Smooth muscle cell of trachea (primary cell): ENCODE measurements around the gene FAM78A. TPM values are rescaled to one million over a fixed set of nuclear protein-coding genes. Genes with fewer than 3 reads are reported as not detected.

Experiments used
- total RNA-seq: library from RNA; depleted of rRNA; stranded (reverse); fragments of >200 nt; gene quantifications from 2 replicates; pipeline ENCODE4 v1.2.1, GENCODE V29; 2014

Gene FAM78A
- 0.29 and 0.66 TPM in 2 replicates for total RNA-seq

DNA sequence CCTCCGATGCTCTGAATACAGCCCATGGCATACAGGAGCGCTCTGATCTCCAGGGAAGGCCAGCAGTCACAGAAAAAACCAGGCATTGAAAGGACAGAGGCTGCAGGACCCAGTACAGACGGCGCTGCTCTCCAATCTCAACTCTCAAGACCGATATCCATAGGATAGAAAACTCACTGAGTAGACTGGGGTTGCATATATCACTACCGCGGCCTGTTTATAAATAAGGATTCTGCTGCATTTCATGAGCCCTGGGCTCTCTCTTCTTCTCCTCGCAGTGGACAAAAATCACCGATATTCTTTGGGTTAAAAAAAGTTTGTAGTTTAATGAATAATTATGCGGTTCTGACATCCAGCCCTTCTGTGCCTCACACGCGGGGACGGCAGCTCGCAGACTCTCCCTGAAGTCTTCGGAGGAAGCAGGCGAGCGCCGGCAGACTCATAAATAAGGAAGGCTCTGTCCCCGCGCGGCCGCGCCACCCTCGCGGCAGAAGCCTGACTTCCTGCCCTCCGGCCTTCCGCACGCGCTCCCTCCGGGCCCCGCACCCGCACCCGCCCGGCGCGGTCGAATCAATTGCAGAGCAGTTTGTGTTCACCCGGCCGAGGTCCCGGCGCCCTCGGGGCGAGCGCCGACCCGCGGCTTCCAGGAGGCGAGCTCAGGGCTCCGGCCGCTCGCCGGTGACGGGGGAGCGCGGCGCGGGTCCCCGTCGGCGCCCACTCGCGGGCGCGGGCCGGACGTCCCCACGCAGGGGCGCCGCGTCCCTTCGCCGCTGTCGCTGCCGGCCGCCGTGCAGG lies at the start of gene FAM78A:
FAM78A (minus strand) TSS at position 417 of the 795 bp plus-strand sequence; CDS start at position 86, 331 bp downstream.

DNA sequence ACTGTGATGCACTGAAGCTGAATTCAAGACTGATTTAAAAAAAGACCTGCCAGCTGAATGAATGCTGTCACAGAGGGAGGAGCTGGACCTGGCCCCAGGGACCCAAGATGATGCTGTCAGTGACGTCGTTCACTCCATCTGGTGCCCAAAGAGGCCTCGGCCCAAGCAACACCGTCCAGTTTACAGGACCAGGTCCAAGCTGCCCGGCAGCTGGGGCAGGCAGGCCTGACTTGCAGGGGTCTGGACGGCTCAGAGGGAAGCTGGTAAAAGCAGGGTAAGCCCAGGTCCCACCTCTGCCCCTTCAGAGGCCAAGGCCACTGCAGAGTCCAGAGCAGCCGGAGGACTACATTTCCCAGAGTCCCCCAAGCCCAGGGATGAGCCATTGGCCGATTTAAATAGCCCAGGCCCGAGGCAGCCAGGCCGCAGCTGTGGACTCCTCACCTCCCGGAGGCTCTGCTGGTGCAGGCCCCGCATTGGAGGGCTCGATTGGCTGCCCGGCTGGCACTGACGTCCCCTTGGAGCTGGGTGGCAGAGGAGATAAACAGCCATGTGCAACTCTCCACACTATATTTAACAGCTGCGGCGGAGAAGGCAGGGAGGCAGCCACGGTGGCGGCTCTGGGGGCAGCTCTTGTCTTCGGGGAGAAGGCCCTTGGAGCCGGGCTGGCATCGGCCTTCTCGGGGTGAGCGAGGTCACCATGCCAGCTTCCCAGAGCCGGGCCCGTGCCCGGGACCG lies 13.2 kb upstream of the FAM78A start, which contains the start of gene PLPP7:
PLPP7 (plus strand) TSS at position 423 of the 735 bp plus-strand sequence; CDS start at position 698, 275 bp downstream.

Other genes with a start within 250 kb of the FAM78A start
- 3.1 and 6.8 TPM in 2 replicates for gene AIF1L, start 180.0 kb downstream of the FAM78A start, total RNA-seq
- 17.2 and 21.5 TPM in 2 replicates for gene NUP214, start 150.9 kb downstream of the FAM78A start, total RNA-seq
- 9.3 and 13.2 TPM in 2 replicates for gene PLPP7, start 13.2 kb upstream of the FAM78A start, total RNA-seq
- gene PRRC2B, start 117.6 kb upstream of the FAM78A start, total RNA-seq, result 54.3 and 79.9 TPM in 2 replicates
- gene POMT1, start 226.4 kb upstream of the FAM78A start, total RNA-seq, result 34.0 and 42.0 TPM in 2 replicates